ACHN (cell line): ENCODE results near the gene ROPN1L.

Source experiments
- DNase-seq: peaks from one replicate; pipeline ENCODE4 v3.0.0-alpha.2; 2015
- in situ Hi-C: cut with HindIII; loops from 2 replicates; pipeline ENCODE4 v1.10.0; 2017; ENCODE audit warnings: low sequenced_read_pairs, low pct_ligation_motif_present, low pct_unique_long_range_greater_than_20kb

The ROPN1L gene

DNA sequence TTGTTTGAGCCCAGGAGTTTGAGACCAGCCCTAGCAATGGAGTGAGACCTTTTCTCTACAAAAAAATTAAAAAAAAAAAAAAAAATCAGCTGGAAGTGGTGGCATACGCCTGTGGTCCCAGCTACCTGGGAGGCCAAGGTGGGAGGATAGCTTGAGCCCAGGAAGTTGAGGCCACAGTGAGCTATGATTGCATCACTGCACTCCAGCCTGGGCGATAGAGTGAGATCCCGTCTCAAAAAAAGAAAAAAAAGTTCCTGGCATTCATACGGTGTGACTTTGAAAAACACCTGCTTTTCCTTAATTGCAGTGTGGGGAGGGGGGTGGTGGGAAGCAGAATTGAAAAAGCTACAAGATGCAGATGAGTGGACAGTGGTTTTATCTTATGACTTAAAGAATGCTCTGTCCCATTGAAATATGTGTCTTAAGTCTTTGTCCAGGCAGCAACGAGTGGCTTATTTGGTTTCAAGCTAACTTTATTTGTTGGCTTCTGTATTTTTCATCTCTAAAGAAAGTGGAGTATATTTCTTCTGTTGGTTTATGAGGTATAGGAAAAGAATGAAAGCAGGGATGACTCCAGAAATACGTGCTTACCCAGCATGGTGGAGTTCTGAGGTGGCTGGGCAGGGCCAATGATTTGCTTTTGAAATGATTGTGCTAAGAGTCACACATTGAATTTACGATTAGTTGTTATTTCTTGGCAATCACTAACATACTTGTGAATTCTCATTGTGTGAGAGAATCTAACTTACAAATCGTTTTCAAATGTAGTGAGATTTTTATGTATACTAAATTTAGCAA, 27.8 kb downstream of the ROPN1L start:
- no peak for DNase-seq
- in situ Hi-C loops: no loop called here

DNA sequence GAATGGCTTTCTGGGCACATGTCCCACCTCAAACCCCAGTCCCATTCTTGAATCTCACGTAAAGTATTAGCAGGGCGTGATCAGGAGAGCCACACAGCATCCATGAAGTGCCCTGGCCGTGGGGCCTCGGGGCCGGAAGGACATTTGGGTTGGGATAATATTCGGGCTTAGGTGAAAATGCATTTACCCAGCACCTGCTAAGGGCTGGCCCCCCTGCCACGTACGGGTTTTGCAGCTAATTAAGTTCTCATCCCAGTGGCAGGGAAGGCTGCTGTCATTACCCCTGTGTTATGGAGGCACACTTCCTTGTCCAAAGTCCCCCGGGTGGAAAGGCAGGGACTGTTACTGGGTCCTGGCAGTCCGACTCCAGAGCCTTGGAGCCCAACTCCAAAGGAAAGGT, 29.0 kb downstream of the ROPN1L start:
- no peak for DNase-seq
- in situ Hi-C loops: no loop called here

DNA sequence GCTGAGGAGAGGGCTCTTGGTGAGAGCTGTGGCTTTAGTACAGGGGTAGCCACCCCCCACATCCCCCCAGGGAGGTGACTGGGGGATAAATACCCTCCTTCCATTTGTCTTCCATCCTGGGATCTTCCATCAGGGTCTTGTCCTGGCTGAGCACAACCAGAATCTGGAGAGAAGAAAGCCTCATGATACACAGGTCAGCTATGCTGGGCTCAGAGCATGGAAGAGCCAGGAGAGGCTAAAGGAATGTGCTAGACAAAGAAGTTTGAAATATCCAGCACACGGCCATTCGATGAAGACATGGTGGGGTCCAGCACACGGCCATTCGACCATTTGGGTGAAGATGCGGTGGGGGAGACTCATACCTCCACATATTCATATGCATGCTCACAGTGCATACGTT, 30.0 kb downstream of the ROPN1L start:
- no peak for DNase-seq
- in situ Hi-C loops: no loop called here

- in situ Hi-C loops: no loop called here
- DNase-seq: no peak
Measured at GRCh38 chr5:10474521-10475075, 32.9 kb downstream of the ROPN1L start.

GRCh38 chr5:10475931-10476676, 34.4 kb downstream of the ROPN1L start:
- DNase-seq: no peak
- in situ Hi-C loops: no loop called here

DNA sequence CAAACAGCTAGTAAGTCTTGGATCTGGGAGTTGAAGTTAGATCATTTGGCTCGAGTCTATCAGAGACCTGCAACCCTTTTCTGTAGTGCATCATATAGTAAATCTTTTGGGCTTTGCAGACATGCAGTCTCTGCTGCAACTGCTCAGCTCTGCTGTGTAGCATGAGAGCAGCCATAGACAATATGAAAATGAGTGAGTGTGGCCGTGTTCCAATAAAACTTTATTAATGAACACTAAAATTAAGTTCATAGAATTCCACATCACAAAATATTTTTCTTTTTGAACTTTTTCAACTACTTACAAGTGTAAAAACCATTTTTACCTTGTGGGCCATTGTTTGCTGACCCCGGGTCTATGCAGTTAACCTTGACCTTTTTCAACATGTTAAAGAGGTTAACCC, 35.2 kb downstream of the ROPN1L start:
- in situ Hi-C loops: no loop called here
- DNase-seq: no peak

DNA sequence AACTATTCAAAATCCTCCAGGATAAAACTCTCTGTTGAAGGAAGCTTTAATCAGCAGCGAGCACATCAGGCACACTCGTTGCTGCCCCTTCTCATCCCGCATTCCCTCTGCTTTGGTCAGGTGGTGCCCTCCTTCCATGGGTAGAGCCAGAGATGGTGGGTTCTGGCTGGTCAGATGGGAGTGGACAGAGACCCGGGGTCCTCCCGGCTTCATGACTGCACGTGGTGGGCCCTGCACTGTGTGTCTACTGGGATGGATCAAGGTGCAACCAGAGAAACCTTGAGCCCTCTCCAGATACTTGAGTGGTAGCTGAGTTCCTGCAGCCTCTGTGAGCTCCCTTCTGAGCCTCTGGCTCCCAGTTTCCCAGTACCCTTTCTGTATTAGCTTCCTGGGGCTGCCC, 36.3 kb downstream of the ROPN1L start:
- DNase-seq: no peak
- in situ Hi-C loops: no loop called here

GRCh38 chr5:10478436-10478835, 36.8 kb downstream of the ROPN1L start:
- in situ Hi-C loops: no loop called here

DNA sequence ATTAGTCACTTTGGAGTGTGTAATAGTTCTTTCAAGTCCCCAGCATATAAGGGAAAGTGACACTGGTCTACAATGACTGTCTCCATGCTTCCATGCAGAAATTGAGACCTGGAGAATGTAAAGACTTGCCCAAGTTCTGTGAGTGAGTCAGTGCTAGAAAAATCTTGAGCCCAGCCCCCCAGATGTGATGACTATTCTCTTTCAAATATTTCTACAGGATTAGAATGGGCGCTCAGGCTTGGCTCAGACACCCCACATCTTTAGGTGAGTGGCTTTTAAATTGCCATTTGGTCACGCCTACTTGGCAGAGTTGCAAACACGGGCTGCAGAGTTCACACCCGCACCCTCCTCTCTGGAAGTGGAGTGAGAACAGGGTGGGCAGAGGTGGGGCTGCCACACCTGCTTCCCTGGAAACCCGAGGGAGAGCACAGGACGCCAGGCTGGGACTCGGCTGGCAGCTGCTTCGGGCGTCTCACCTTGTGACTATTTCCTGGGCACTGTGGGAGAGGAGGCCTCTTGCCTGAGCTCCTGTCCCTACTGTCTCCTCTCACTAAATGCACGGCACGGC, 37.6 kb downstream of the ROPN1L start:
- in situ Hi-C loops: no loop called here
- DNase-seq: peak; percentile 79

More at GRCh38 chr5:10478436-10478835, 36.8 kb downstream of the ROPN1L start:
- DNase-seq: no peak

DNA sequence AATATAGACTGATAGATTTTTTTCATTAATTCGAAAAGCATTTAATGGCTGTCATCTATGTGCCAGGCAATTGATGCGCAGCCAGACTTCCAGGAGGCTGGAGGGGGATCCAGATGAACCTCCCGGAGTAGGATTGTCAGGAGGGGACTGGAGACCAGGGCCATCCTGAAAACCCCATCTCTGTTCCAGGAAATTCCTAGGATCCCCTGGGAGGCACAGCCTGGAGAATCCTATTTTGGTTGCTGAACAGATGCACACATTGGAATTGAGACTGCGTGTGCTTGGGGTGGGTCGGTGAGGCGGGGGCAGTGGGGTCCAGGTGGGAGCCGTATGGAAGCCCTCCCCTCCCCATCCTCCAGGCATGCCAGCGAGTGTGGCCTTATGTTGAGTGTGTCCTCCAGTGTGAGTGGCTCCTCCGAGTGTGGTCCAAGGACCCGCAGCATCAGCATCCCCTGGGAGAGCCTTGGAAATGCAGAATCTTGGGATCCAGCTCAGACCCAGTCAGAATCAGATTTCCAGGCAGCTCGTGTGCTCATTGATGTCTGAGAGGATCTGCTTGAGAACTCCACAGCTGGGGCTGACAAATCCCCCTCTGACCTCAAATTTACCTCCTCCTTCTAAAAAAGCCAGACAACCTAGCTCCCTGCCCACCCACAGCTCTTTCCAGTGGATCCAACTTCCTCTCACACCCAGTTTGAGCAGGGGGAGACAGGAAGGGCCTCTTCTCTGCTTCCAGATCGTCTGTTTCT, 38.7 kb downstream of the ROPN1L start:
- DNase-seq: no peak
- in situ Hi-C loops: no loop called here

- in situ Hi-C loops: no loop called here
- no peak for DNase-seq
Measured at GRCh38 chr5:10481241-10481935, 39.7 kb downstream of the ROPN1L start.

DNA sequence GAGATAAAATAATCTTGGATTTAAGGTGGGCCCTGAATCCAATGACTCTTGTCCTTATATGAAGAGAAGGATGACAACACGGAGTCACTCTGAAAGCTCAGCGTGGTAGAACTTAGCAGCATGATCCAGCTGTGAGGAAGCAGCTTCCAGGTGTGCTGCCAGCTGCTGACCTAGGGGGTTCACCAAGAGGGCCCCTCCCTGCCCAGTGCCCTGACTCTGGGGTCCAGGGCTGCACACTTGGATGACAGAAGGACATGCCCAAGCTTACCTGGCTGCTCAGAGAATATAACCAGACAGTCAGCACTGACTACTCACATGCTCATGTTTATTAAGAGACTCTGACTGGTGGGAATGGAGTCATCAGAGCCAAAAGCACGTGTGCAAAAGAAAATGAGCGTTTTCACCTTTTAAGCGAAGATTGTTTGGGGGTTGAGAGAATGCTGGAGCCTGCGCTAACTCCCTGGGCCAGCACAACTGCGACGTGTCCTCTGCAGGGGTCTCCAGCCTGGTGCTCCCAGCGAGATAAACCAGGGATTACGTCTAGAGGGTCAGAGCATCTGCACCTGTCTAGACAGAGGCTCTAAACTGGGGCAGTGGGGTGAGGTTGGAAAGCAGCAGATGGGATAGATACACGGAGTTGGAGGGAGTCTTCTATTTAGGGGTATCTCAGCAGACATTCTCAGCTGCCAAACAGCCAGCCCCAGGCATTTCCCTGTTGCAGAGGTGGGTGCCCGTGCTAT, 41.3 kb downstream of the ROPN1L start:
- DNase-seq: no peak
- in situ Hi-C loops: no loop called here

- no peak for DNase-seq
- in situ Hi-C loops: no loop called here
Measured at GRCh38 chr5:10484774-10485141, 43.1 kb downstream of the ROPN1L start.

DNA sequence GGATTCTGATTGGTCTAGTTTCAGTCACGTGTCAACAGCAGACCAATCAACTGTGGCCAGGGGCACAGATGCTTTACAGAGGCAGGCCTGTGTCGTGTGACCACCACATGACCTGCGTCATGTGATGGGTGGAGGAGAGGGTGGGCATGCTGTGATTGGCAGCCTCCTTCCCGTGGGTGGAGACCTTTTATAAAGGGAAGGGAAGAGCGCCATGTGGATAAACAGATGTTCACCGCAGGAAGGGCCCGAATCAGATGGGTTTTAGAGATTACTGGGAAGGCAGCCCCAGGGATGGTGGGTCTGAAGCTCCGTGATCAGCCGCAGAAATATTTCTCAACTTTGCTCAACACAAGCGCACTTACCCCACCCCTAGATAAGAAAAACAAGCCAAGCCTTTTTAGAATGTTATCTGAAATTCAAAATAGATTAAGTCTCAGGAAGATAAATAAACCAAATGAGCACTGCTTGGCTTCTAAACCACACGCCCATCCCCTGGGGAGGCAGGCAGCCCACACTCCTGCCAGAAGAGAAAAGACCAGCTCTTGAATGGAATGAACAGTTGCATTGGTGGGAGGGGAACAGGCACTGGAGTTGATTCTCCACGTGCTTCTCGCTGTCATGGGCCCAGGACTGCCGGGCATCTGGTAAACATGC, 43.6 kb downstream of the ROPN1L start:
- no peak for DNase-seq
- in situ Hi-C loops: no loop called here

DNA sequence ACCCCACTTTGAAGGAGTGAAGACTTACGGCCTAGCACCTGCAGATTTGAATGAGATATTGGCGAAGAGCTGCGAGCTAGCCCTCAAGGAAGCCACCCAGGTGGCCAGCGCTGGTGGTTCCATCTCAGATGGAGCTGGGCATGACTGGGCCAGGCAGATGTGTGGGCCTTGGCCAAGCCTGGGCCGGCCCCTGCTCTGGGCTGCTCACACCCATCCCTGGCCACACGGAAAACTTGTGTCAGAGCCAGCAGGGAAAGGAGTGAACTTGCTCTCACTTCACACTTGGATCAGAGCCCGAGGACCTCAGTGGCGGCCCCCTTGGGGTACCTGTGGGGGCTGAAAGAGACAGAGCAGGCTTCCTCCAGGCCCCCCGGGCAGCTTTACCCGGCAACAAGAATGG, 44.2 kb downstream of the ROPN1L start:
- in situ Hi-C loops: no loop called here
- no peak for DNase-seq

GRCh38 chr5:10486511-10487344, 45.0 kb downstream of the ROPN1L start:
- in situ Hi-C loops: no loop called here
- no peak for DNase-seq
